Raji (cell line): ENCODE results near the gene PRKAG1.
A peak's percentile ranks its signal among the peaks of the same experiment; 100 is the strongest.

ENCODE experiments used
- POLR2A ChIP-seq: IDR thresholded peaks from 2 replicates; pipeline ENCODE4 v1.6.1; 2011; ENCODE audit warnings: low read depth, low read length, control low read depth; ENCODE audit not compliant: insufficient read depth

PRKAG1 gene

GRCh38 chr12:49000346-49000745, 18.2 kb downstream of the PRKAG1 start:
- TF ChIP-seq POLR2A, result no peak

DNA sequence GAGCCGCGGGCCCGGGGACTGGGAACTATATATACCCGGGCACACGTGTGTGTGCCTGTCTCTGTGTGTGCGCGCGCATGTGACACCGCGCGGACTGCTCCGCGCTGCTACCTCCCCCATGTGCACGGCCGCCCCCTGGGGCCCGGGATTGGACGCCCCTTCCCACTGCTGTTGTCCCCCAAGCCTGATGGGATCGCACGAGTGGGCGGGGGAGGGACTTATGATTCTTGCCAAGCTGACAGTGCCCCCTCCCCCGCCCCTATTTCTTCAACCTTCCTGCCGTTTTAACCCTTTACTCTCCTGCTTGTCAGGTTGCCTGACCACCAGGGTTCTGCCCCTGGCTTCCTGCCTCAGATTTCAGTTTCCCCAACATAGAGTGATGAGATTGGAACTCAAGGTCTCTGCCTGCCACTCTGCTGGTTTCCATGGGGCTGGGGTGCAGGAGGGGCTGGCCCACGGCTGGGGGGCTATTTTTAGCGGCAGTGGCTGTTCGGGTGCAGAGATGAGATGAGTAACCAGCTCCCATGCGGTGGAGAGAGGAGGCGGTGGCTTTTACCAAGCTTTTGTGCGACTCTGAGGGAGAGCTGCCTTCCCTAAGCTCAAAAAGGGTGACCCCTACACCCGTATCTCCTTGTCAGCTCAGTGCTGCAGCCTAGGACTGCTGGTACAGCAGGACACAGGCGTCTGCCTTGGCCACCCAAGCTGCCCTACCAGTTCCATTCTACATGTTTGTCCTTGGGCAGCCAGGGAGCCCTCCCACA, 19.0 kb downstream of the PRKAG1 start, which contains the start of gene DDN:
TSS of gene DDN (minus strand) at position 5 of the 761 bp plus-strand sequence. CDS start 88 bp downstream, outside the sequence.
- peak; percentile 72 for TF ChIP-seq POLR2A

- peak; percentile 23; the same call in 1 of the 2 replicates for TF ChIP-seq POLR2A
Observed at GRCh38 chr12:48998497-48999353, 19.9 kb downstream of the PRKAG1 start.

GRCh38 chr12:48997719-48998496, 20.7 kb downstream of the PRKAG1 start:
- no peak for TF ChIP-seq POLR2A

DNA sequence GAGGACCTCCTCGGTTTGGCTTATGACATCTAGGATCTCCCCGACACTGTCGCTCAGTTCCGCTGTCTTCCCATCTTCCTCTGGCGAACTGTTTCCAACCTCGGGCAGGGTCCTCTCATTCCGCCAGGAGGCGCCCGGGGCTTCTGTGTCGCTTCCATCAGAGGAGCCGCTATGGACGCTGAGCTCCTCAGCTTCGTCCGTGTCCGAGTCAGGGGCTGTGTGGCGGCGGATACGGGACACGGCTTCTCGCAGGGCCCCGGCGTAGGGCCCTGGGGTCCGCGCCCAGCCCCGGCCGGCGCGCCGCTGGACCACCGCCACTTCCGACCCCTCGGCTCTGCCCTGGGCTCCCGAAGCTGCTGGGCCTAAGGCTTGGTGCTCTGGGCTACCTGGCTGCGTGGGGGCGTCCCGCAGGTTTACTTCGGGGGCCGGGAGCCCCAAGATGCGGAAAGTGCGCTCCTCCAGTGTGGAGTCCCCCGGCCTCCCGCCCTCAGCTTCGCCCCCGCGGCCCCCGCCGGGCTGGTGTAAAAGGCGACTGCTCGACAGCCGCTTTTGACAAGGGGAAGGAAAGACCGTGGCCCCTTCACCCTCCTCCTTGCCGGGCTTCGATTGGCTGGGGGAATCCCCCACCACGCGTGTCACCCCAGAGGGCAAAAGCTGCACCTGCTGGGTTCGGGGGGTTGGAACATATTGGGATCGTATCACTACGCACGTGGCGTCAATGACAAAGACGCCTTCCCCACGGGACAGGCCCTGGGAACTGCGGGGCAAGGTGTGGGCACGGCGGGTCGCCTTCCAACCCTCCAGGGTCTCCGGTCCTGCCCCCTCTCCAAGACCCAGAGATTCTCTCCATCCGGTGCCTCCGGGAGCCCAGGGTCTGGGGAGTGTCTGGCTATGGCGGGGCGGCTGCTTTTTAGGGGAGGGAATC, 21.5 kb downstream of the PRKAG1 start:
- no peak for TF ChIP-seq POLR2A

- TF ChIP-seq POLR2A, result 0 out of 2 replicates have a peak, but pooled peaks have one; percentile 2
Observed at GRCh38 chr12:48995086-48995879, 23.3 kb downstream of the PRKAG1 start.

DNA sequence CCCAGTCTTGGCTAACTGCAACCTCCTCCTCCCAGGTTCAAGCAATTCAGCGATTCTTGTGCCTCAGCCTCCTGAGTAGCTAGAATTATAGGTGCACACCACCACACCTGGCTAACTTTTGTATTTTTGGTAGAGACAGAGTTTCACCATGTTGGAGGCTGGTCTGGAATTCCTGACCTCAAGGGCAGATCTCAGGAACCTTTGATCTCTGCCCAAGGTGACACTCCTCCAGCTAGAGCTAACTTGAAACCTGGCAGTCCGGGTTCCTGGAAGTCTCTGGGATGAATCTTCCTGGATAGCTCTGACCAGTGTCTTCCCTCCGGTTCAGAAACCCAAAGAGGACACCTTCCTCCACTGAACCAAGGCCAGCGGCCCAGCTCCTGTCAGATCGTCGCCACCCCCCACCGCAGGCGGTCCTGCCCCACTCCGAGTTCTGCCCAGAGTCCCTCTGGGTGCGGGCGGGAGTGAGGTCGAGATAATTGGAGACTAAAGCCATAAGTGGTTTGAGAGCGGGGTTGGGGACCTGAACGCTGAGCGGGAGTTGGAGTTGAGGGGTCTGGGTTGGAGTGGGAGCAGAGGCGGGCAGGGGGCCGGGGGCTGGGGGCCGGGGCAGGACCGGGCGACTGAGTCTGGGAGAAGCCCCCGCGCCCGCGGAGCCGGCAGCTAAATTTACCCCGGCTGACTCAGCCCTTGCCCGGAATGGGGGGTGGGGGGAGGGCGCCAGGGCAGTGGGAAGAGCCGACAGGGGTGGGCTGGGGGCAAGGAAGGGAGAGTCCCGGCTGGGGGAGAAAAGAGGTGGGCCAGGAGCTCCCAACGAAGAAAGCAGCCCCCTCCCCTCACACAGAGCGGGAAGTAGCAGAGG, 24.1 kb downstream of the PRKAG1 start:
- TF ChIP-seq POLR2A, result no peak

GRCh38 chr12:48993787-48994186, 24.8 kb downstream of the PRKAG1 start:
- no peak for TF ChIP-seq POLR2A

- no peak for TF ChIP-seq POLR2A
Observed at GRCh38 chr12:48991247-48992050, 27.1 kb downstream of the PRKAG1 start.

DNA sequence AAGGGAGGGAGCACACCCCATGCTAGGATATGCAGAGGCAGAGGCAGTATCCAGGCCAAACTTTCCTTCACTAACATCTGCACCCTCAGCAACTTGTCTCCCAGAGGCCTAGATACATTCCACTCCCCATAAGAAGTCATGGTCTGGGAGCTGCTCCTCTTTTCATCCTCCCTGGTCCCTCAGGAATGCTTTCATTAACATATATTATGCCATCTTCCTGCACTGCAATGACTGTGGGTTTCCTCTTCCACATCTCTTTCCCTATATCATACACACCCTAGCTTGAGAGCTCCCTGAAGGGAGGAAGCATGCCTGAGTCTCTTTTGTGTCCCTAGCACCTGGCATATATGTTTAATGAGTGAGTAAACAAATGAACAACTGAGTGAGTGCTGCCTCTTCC, 28.0 kb downstream of the PRKAG1 start:
- TF ChIP-seq POLR2A, result no peak

GRCh38 chr12:48988030-48988649, 30.4 kb downstream of the PRKAG1 start:
- no peak for TF ChIP-seq POLR2A
